ENCODE data around the gene ZNF76.

GRCh38 chr6:35317483-35318195 is 58.1 kb downstream of the ZNF76 start:
- TF ChIP-seq CTCF (IDR thresholded peaks at IDR 0.05) = no peak
- TF ChIP-seq POLR2A (IDR thresholded peaks at IDR 0.05) = no peak
